Embryonic facial prominence (tissue), 1 donor: ENCODE results near the gene ATP8B3.

ENCODE experiments used
- DNase-seq: peaks from one replicate; pipeline ENCODE4 v3.0.0-alpha.2; 2016; ENCODE audit errors: extremely low spot score

ATP8B3 gene

GRCh38 chr19:1850809-1851653 is 39.0 kb upstream of the ATP8B3 start:
- DNase-seq: no peak

- no peak for DNase-seq
Observed at GRCh38 chr19:1849886-1850398, 37.9 kb upstream of the ATP8B3 start.

GRCh38 chr19:1849132-1849474 is 37.0 kb upstream of the ATP8B3 start:
- no peak for DNase-seq

GRCh38 chr19:1848399-1849131 is 36.5 kb upstream of the ATP8B3 start, which contains the start of gene REXO1:
Gene REXO1 (minus strand): TSS chr19:1848483. CDS start chr19:1848358, 125 bp downstream.
- peak; percentile 87 for DNase-seq

GRCh38 chr19:1847684-1848398 is 35.8 kb upstream of the ATP8B3 start:
- DNase-seq: no peak

GRCh38 chr19:1847348-1847683 is 35.2 kb upstream of the ATP8B3 start:
- DNase-seq: no peak

GRCh38 chr19:1846517-1847204 is 34.6 kb upstream of the ATP8B3 start:
- no peak for DNase-seq

- no peak for DNase-seq
Observed at GRCh38 chr19:1845642-1846041, 33.6 kb upstream of the ATP8B3 start.

- no peak for DNase-seq
Observed at GRCh38 chr19:1845125-1845515, 33.0 kb upstream of the ATP8B3 start.

- no peak for DNase-seq
Observed at GRCh38 chr19:1844513-1845124, 32.5 kb upstream of the ATP8B3 start.

- DNase-seq: no peak
Observed at GRCh38 chr19:1843646-1844394, 31.7 kb upstream of the ATP8B3 start.

- DNase-seq: no peak
Observed at GRCh38 chr19:1843116-1843515, 31.0 kb upstream of the ATP8B3 start.

GRCh38 chr19:1841209-1841924 is 29.3 kb upstream of the ATP8B3 start:
- no peak for DNase-seq

- DNase-seq: no peak
Observed at GRCh38 chr19:1840541-1841115, 28.6 kb upstream of the ATP8B3 start.

- DNase-seq: no peak
Observed at GRCh38 chr19:1839658-1840540, 27.8 kb upstream of the ATP8B3 start.

GRCh38 chr19:1837625-1838105 is 25.6 kb upstream of the ATP8B3 start:
- no peak for DNase-seq

- no peak for DNase-seq
Observed at GRCh38 chr19:1837222-1837565, 25.1 kb upstream of the ATP8B3 start.

- DNase-seq: no peak
Observed at GRCh38 chr19:1836458-1837221, 24.6 kb upstream of the ATP8B3 start.
